Parathyroid adenoma (tissue), 2 donors: ENCODE results near the gene DENND5A.
"Not testable (repeated sequence)": the region's sequence is repeated elsewhere in the genome, so short reads cannot be mapped to it uniquely, and the experiment has no call there.

ENCODE experiments used
- H2AFZ ChIP-seq: fragments of 300-600 bp; sonication (generic); one replicate; pipeline ENCODE4 v1.7.0; 2017; ENCODE audit warnings: antibody characterized with exemption, mild to moderate bottlenecking
- H3K27ac ChIP-seq: fragments of 300-600 bp; sonication (generic); one replicate; pipeline ENCODE4 v1.7.0; 2017
- H3K27me3 ChIP-seq: fragments of 300-600 bp; sonication (generic); one replicate; pipeline ENCODE4 v1.7.0; 2017; ENCODE audit warnings: low read length; ENCODE audit not compliant: control insufficient read depth, insufficient read depth
- H3K36me3 ChIP-seq: fragments of 300-600 bp; sonication (generic); one replicate; pipeline ENCODE4 v1.7.0; 2017; ENCODE audit warnings: low read length; ENCODE audit not compliant: control insufficient read depth, insufficient read depth
- H3K4me1 ChIP-seq: fragments of 300-600 bp; sonication (generic); one replicate; pipeline ENCODE4 v1.7.0; 2017; ENCODE audit warnings: control low read depth
- H3K4me2 ChIP-seq: fragments of 300-600 bp; sonication (generic); one replicate; pipeline ENCODE4 v1.7.0; 2017; ENCODE audit warnings: low read length
- H3K4me3 ChIP-seq: fragments of 300-600 bp; sonication (generic); one replicate; pipeline ENCODE4 v1.7.0; 2017; ENCODE audit warnings: low read depth, low read length
- H3K79me2 ChIP-seq: fragments of 300-600 bp; sonication (generic); one replicate; pipeline ENCODE4 v1.7.0; 2017; ENCODE audit warnings: control low read depth
- H3K9ac ChIP-seq: fragments of 300-600 bp; sonication (generic); one replicate; pipeline ENCODE4 v1.7.0; 2017; ENCODE audit warnings: mild to moderate bottlenecking
- H3K9me3 ChIP-seq: fragments of 300-600 bp; sonication (generic); one replicate; pipeline ENCODE4 v1.7.0; 2017; ENCODE audit warnings: low read length; ENCODE audit not compliant: control insufficient read depth
- CTCF ChIP-seq: fragments of 300-600 bp; sonication (generic); IDR thresholded peaks from one replicate; pipeline ENCODE4 v1.7.0; 2017; ENCODE audit warnings: antibody characterized with exemption, mild to moderate bottlenecking
- donor health status: primary hyperparathyroidism.

Gene DENND5A

GRCh38 chr11:9228091-9228490 is 37.1 kb downstream of the DENND5A start:
- Histone ChIP-seq H3K27me3 (no peaks in the 10 kb centered on the region), H3K9ac (no peak overlapping the region), H3K27ac (no peak overlapping the region), H3K4me3 (no peak overlapping the region), H3K4me1 (no peaks in the 10 kb centered on the region), H3K79me2 (no peaks in the 10 kb centered on the region), H3K36me3 (no peaks in the 10 kb centered on the region), H3K4me2 (no peak overlapping the region), H3K9me3 (no peaks in the 10 kb centered on the region), H2AFZ (no peak overlapping the region)
- no peak for TF ChIP-seq CTCF

GRCh38 chr11:9225748-9226298 is 39.3 kb downstream of the DENND5A start:
- Histone ChIP-seq H3K4me2 (no peak overlapping the region), H2AFZ (no peak overlapping the region), H3K4me1 (no peaks in the 10 kb centered on the region), H3K9me3 (no peaks in the 10 kb centered on the region), H3K79me2 (peaks cover 2% of the 10 kb centered on the region), H3K36me3 (no peaks in the 10 kb centered on the region), H3K27me3 (no peaks in the 10 kb centered on the region), H3K27ac (no peak overlapping the region), H3K9ac (no peak overlapping the region), H3K4me3 (no peak overlapping the region)
- TF ChIP-seq CTCF, result no peak

GRCh38 chr11:9222654-9223053 is 42.5 kb downstream of the DENND5A start:
- H3K79me2 ChIP-seq, result peaks cover 4% of the 10 kb centered on the region
- no peak for TF ChIP-seq CTCF
- no peaks in the 10 kb centered on the region for H3K4me1 ChIP-seq
- H3K27me3 ChIP-seq, result no peaks in the 10 kb centered on the region
- no peak overlapping the region for H3K4me2 ChIP-seq
- H3K4me3 ChIP-seq, result no peak overlapping the region
- H3K36me3 ChIP-seq, result no peaks in the 10 kb centered on the region
- no peak overlapping the region for H3K27ac ChIP-seq
- no peak overlapping the region for H2AFZ ChIP-seq
- no peaks in the 10 kb centered on the region for H3K9me3 ChIP-seq
- no peak overlapping the region for H3K9ac ChIP-seq

- not testable (repeated sequence) for H3K4me1 ChIP-seq, H3K79me2 ChIP-seq, H2AFZ ChIP-seq, H3K27me3 ChIP-seq, H3K36me3 ChIP-seq, H3K9me3 ChIP-seq, H3K9ac ChIP-seq, H3K4me2 ChIP-seq, H3K27ac ChIP-seq, H3K4me3 ChIP-seq
These were observed 44.3 kb downstream of the DENND5A start for GRCh38 chr11:9220853-9221252.

GRCh38 chr11:9219572-9219971 is 45.6 kb downstream of the DENND5A start:
- Histone ChIP-seq H3K4me3 (no peak overlapping the region), H3K27ac (no peak overlapping the region), H3K9me3 (no peaks in the 10 kb centered on the region), H2AFZ (no peak overlapping the region), H3K9ac (no peak overlapping the region), H3K4me1 (no peaks in the 10 kb centered on the region), H3K4me2 (no peak overlapping the region), H3K36me3 (no peaks in the 10 kb centered on the region), H3K79me2 (peaks cover 8% of the 10 kb centered on the region), H3K27me3 (no peaks in the 10 kb centered on the region)
- no peak for TF ChIP-seq CTCF
